ENCODE results near the gene FRMD5. TPM values are rescaled to one million over a fixed set of nuclear protein-coding genes. Genes with fewer than 3 reads are reported as not detected.
"Not testable (repeated sequence)": the region's sequence is repeated elsewhere in the genome, so short reads cannot be mapped to it uniquely, and the experiment has no call there.

Gene FRMD5
- total RNA-seq, 4 donors from 2014 or later, result 0.31 to 0.72 TPM; not detected in 2

DNA sequence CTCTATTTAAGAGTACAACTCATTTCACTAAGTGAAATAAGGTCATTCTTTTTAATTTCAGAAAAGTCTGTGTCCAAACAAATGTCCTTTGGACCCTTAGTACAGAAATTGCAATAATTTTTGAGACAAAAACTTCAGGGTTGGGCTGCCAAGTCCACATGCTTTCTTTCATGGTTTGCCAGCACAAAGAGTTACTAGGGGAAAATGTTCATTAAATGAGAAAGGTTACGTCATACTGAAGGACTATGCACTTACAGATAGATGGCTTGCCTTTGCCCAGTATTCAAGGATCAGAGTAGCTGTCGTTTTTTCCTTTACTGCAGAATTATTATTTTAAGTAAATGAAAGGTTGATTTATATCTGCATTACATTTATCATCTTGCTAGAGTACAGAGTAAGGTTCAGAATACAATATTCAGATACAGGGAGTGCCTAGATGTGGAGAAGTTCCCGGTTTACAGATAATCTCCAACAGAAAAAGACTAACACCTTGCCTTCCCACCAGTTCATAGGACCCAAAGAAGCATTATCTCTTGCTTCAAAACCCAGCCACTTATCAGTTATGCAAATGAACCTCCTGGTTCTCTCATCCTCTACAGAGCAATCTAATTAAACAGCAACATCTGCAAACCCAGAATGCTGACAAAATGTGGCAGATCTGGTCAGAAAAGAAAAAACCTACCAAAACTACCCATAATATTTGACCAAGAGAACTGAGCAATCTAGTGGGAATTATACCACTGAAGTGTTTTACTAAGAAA, 179.3 kb downstream of the FRMD5 start:
- no peaks in the 10 kb centered on the region for H3K27me3 ChIP-seq
- DNase-seq (ENCODE audit: low spot score in 2 of 2), result no peak
- 53% methylated on average over 3 of the region's 3 CpGs for WGBS
- H3K9me3 ChIP-seq, result no peaks in the 10 kb centered on the region
- TF ChIP-seq POLR2AphosphoS5 (IDR thresholded peaks at IDR 0.05) (no peak), EP300 (IDR thresholded peaks at IDR 0.05) (no peak), POLR2A (IDR thresholded peaks at IDR 0.05) (no peak), CTCF (IDR thresholded peaks at IDR 0.05) (no peak)
- H3K36me3 ChIP-seq, result no peaks in the 10 kb centered on the region
- no peak overlapping the region for H3K27ac ChIP-seq
- no peaks in the 10 kb centered on the region for H3K4me1 ChIP-seq
- H3K4me3 ChIP-seq, result no peak overlapping the region

- no peak overlapping the region for H3K27ac ChIP-seq
- no peaks in the 10 kb centered on the region for H3K27me3 ChIP-seq
- H3K4me3 ChIP-seq, result no peak overlapping the region
- H3K9me3 ChIP-seq, result no peaks in the 10 kb centered on the region
- H3K4me1 ChIP-seq, result no peaks in the 10 kb centered on the region
- 71% methylated on average over 5 of the region's 5 CpGs for WGBS
- DNase-seq (ENCODE audit: low spot score in 2 of 2), result no peak
- no peaks in the 10 kb centered on the region for H3K36me3 ChIP-seq
- TF ChIP-seq POLR2AphosphoS5 (IDR thresholded peaks at IDR 0.05) (no peak), EP300 (IDR thresholded peaks at IDR 0.05) (no peak), CTCF (IDR thresholded peaks at IDR 0.05) (no peak), POLR2A (IDR thresholded peaks at IDR 0.05) (no peak)
Measured at GRCh38 chr15:44011238-44011854, 183.7 kb downstream of the FRMD5 start.

GRCh38 chr15:44010089-44010488, 185.0 kb downstream of the FRMD5 start:
- Histone ChIP-seq H3K36me3 (no peaks in the 10 kb centered on the region), H3K27me3 (no peaks in the 10 kb centered on the region), H3K4me3 (no peak overlapping the region), H3K27ac (no peak overlapping the region), H3K4me1 (no peaks in the 10 kb centered on the region), H3K9me3 (no peaks in the 10 kb centered on the region)
- TF ChIP-seq EP300 (IDR thresholded peaks at IDR 0.05), result no peak
- DNase-seq (ENCODE audit: low spot score in 2 of 2), result no peak
- WGBS, result 59% methylated on average over 1 of the region's 1 CpG

DNA sequence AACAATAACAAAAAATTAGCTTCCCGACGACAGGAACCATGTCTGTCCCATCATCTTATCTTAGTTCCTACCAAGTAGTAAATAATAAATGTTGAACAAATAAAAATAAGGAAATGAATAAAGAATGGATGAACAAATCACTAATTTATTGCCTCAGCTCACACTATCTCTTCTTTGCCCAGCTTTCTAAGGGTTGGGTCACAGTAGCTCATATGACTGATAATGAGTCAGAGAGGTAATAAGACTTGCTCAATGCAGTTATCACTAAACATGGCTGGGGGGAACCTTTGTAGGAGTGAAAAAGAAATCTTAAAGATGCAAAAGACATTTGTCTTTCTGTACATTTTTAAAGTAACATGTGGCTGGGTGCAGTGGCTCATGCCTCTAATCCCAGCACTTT, 186.0 kb downstream of the FRMD5 start:
- no peak for DNase-seq (ENCODE audit: low spot score in 2 of 2)
- TF ChIP-seq CTCF (IDR thresholded peaks at IDR 0.05), result no peak
- TF ChIP-seq POLR2A (IDR thresholded peaks at IDR 0.05), result no peak
- TF ChIP-seq POLR2AphosphoS5 (IDR thresholded peaks at IDR 0.05), result no peak
- no peak for TF ChIP-seq EP300 (IDR thresholded peaks at IDR 0.05)
- Histone ChIP-seq H3K4me3 (no peak overlapping the region), H3K27me3 (no peaks in the 10 kb centered on the region), H3K4me1 (no peaks in the 10 kb centered on the region), H3K9me3 (no peaks in the 10 kb centered on the region), H3K36me3 (no peaks in the 10 kb centered on the region), H3K27ac (no peak overlapping the region)
- 87% methylated on average over 2 of the region's 2 CpGs for WGBS

DNA sequence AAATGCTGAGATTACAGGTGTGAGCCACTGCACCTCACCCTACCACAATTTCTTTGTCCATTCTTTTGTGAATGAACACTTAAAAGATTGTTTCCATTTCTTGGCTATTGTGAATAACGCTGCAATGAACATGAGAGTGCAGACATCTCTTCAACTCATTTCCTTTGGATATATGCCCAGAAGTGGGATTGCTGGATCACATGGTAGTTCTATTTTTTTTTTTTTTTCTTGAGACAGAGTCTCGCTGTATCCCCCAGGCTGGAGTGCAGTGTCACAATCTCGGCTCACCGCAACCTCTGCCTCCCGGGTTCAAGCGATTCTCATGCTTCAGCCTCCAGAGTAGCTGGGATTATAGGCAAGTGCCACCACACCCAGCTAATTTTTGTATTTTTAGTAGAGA, 194.8 kb downstream of the FRMD5 start:
- DNase-seq (ENCODE audit: low spot score in 2 of 2); H3K36me3 ChIP-seq; H3K27me3 ChIP-seq; H3K4me1 ChIP-seq; H3K4me3 ChIP-seq; H3K27ac ChIP-seq; H3K9me3 ChIP-seq: not testable (repeated sequence)
- 43% methylated on average over 6 of the region's 6 CpGs for WGBS

DNA sequence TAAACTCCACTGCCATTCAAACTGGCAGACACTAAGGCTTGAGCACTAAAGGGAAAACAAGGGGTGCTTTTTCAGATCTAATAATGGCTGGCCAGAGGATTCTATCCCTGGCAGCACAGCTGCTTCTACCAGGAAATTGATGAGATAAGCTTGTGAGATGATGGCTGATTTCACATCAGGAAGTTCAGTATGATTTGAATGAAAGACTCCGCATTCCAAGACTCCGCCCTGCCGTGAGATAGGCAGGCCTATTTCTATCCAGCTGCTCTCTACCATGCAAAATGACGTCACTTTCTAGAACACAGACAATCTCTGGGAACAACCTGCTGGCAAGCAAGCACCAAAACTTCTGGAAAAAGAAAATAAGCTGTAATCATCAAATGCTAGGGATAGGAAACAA, 196.5 kb downstream of the FRMD5 start:
- H3K27ac ChIP-seq, result no peak overlapping the region

More for the DNA sequence above, 196.5 kb downstream of the FRMD5 start:
- no peak for DNase-seq (ENCODE audit: low spot score in 2 of 2)
- Histone ChIP-seq H3K9me3 (no peaks in the 10 kb centered on the region), H3K27me3 (no peaks in the 10 kb centered on the region), H3K4me1 (no peaks in the 10 kb centered on the region), H3K36me3 (no peaks in the 10 kb centered on the region), H3K4me3 (no peak overlapping the region)
- 33% methylated on average over 4 of the region's 4 CpGs for WGBS
- no peak for TF ChIP-seq POLR2A (IDR thresholded peaks at IDR 0.05)
- no peak for TF ChIP-seq EP300 (IDR thresholded peaks at IDR 0.05)
- no peak for TF ChIP-seq POLR2AphosphoS5 (IDR thresholded peaks at IDR 0.05)
- no peak for TF ChIP-seq CTCF (IDR thresholded peaks at IDR 0.05)
